ENCODE results near the gene FAT2. TPM values are rescaled to one million over a fixed set of nuclear protein-coding genes. Genes with fewer than 3 reads are reported as not detected.

Gene FAT2
- total and polyA plus RNA-seq, 10 of the 15 experiments (the other 5 are each of a cell fraction or from before 2014, with no cell fraction given): 0.01 to 0.06 (median 0.03) TPM; not detected in 3

GRCh38 chr5:151600069-151600665 is 9.0 kb upstream of the FAT2 start (continued):
- TF ChIP-seq CEBPZ (IDR thresholded peaks at IDR 0.05; ENCODE audit: low read depth, low read length) (no peak), FOXM1 (IDR thresholded peaks at IDR 0.05; ENCODE audit: low read depth, low read length) (no peak)

- peak; percentile 35; the same call in 2 of the 3 replicates for ATAC-seq
- ChIA-PET RAD21 (ENCODE audit: unreplicated experiment) (no interaction called here), CTCF (interaction anchor here (1.6 kb wide), 1 partner anchor 53 kb away, joined by 6 read pairs; no protein-coding TSS in a partner anchor), POLR2A (interaction anchor here (0.6 kb wide), 1 partner anchor 17 kb away, joined by 3 read pairs; no protein-coding TSS in a partner anchor), SMC1A (ENCODE audit: uncharacterized antibody, unreplicated experiment) (interaction anchor here (1.3 to 1.4 kb wide), 2 partner anchors 16 to 19 kb away, joined by 3 to 4 read pairs; no protein-coding TSS in a partner anchor)
- BruUV-seq (replicated peaks): no TSS peak
- H3K4me1 ChIP-seq (ENCODE audit: control insufficient read depth, insufficient read depth, low read length): no peaks in the 10 kb centered on the region
- H3K79me2 ChIP-seq (ENCODE audit: control insufficient read depth, insufficient read depth, low read length): no peaks in the 10 kb centered on the region
- no peaks in the 10 kb centered on the region; the same call in 1 of the 2 replicates for H4K20me1 ChIP-seq (ENCODE audit: control insufficient read depth, insufficient read depth)
- H3K27ac ChIP-seq (ENCODE audit: control insufficient read depth, insufficient read depth): no peak overlapping the region
- WGBS (ENCODE audit: insufficient coverage, insufficient replicate concordance, low lambda C conversion rate, missing lambda C conversion rate): 16% methylated on average over 2 of the region's 2 CpGs
- H2AFZ ChIP-seq (ENCODE audit: control insufficient read depth, low read depth, low read length): no peak overlapping the region
- H3K9ac ChIP-seq (ENCODE audit: control insufficient read depth, insufficient read depth, low read length): no peak overlapping the region
- intact Hi-C loops (cut with micrococcal nuclease; ENCODE audit: unreplicated experiment): no loop called here
- H3K4me2 ChIP-seq (ENCODE audit: control insufficient read depth, insufficient read depth): no peak overlapping the region
- H3K36me3 ChIP-seq (ENCODE audit: control insufficient read depth in 2 of 2, insufficient read depth in 2 of 2, low read length in 1 of 2): no peaks in the 10 kb centered on the region
- no peaks in the 10 kb centered on the region for H3K27me3 ChIP-seq (replicated peaks in 1 of 2; ENCODE audit: control insufficient read depth in 2 of 2, insufficient read depth in 2 of 2, low read length in 1 of 2)
- no peaks in the 10 kb centered on the region for H3K9me3 ChIP-seq (replicated peaks; ENCODE audit: control insufficient read depth, insufficient read depth, low read length)
- in situ Hi-C loops (cut with MboI): no loop called here
- no peak for FAIRE-seq
- H3K4me3 ChIP-seq: no peak overlapping the region
- TF ChIP-seq GABPA (IDR thresholded peaks at IDR 0.05; ENCODE audit: low read depth): no peak
- TF ChIP-seq, protein P1, sequence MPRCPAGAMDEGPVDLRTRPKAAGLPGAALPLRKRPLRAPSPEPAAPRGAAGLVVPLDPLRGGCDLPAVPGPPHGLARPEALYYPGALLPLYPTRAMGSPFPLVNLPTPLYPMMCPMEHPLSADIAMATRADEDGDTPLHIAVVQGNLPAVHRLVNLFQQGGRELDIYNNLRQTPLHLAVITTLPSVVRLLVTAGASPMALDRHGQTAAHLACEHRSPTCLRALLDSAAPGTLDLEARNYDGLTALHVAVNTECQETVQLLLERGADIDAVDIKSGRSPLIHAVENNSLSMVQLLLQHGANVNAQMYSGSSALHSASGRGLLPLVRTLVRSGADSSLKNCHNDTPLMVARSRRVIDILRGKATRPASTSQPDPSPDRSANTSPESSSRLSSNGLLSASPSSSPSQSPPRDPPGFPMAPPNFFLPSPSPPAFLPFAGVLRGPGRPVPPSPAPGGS (IDR thresholded peaks at IDR 0.05; ENCODE audit: borderline replicate concordance, insufficient read depth, low read depth, low read length, poor library complexity, severe bottlenecking): no peak
- no peak for TF ChIP-seq SP1 (IDR thresholded peaks at IDR 0.05; ENCODE audit: low read depth, low read length)
- TF ChIP-seq, protein P2, sequence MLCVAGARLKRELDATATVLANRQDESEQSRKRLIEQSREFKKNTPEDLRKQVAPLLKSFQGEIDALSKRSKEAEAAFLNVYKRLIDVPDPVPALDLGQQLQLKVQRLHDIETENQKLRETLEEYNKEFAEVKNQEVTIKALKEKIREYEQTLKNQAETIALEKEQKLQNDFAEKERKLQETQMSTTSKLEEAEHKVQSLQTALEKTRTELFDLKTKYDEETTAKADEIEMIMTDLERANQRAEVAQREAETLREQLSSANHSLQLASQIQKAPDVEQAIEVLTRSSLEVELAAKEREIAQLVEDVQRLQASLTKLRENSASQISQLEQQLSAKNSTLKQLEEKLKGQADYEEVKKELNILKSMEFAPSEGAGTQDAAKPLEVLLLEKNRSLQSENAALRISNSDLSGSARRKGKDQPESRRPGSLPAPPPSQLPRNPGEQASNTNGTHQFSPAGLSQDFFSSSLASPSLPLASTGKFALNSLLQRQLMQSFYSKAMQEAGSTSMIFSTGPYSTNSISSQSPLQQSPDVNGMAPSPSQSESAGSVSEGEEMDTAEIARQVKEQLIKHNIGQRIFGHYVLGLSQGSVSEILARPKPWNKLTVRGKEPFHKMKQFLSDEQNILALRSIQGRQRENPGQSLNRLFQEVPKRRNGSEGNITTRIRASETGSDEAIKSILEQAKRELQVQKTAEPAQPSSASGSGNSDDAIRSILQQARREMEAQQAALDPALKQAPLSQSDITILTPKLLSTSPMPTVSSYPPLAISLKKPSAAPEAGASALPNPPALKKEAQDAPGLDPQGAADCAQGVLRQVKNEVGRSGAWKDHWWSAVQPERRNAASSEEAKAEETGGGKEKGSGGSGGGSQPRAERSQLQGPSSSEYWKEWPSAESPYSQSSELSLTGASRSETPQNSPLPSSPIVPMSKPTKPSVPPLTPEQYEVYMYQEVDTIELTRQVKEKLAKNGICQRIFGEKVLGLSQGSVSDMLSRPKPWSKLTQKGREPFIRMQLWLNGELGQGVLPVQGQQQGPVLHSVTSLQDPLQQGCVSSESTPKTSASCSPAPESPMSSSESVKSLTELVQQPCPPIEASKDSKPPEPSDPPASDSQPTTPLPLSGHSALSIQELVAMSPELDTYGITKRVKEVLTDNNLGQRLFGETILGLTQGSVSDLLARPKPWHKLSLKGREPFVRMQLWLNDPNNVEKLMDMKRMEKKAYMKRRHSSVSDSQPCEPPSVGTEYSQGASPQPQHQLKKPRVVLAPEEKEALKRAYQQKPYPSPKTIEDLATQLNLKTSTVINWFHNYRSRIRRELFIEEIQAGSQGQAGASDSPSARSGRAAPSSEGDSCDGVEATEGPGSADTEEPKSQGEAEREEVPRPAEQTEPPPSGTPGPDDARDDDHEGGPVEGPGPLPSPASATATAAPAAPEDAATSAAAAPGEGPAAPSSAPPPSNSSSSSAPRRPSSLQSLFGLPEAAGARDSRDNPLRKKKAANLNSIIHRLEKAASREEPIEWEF (IDR thresholded peaks at IDR 0.05; ENCODE audit: insufficient replicate concordance, low read depth, low read length): no peak
- TF ChIP-seq YBX1 (IDR thresholded peaks at IDR 0.05): no peak
- TF ChIP-seq SUZ12 (IDR thresholded peaks at IDR 0.05; ENCODE audit: unreplicated experiment): no peak
- TF ChIP-seq PBX3 (IDR thresholded peaks at IDR 0.05; ENCODE audit: insufficient replicate concordance, low read depth, low read length): no peak
- no peak for DNase-seq (ENCODE audit: low read depth, low spot score)
Observed at GRCh38 chr5:151598984-151599383, 7.9 kb upstream of the FAT2 start.
